Upper lobe of left lung (tissue), 4 donors: ENCODE data around the gene CTTN.

Experiments
- CTCF ChIP-seq, 6 experiments: fragments of 450-650 bp in 4 of 6; fragments of 200-600 bp in 2 of 6; sonication (generic) in 2 of 6; IDR thresholded peaks; one replicate each; pipeline ENCODE4 v1.5.1; 2016 to 2019; ENCODE audit warnings: antibody characterized with exemption in 6 of 6
- EP300 ChIP-seq, 4 donors: sonication (generic); formaldehyde crosslinking; IDR thresholded peaks; one replicate each; pipeline ENCODE4 v1.5.1; 2017; ENCODE audit warnings: antibody characterized with exemption in 4 of 4, control low read depth in 2 of 4
- POLR2AphosphoS5 ChIP-seq, 2 donors: sonication (generic); formaldehyde crosslinking; IDR thresholded peaks; one replicate each; pipeline ENCODE4 v1.5.1; 2017; ENCODE audit warnings: antibody characterized with exemption in 2 of 2

GRCh38 chr11:70384566-70385152 is 13.7 kb upstream of the CTTN start:
- TF ChIP-seq EP300 (IDR thresholded peaks at IDR 0.05) (no peak), CTCF (IDR thresholded peaks at IDR 0.05) (no peak), POLR2AphosphoS5 (IDR thresholded peaks at IDR 0.05) (no peak)
